Neural progenitor cell (in vitro differentiated cells): ENCODE data around the gene ZNF516.

Experiments used
- CTCF ChIP-seq: fragments of 200-600 bp; sonication (generic); IDR thresholded peaks from 2 replicates; pipeline ENCODE4 v1.5.1; 2017; ENCODE audit warnings: antibody characterized with exemption, mild to moderate bottlenecking
- EZH2 ChIP-seq: fragments of 200-600 bp; sonication (generic); IDR thresholded peaks from 2 replicates; pipeline ENCODE4 v1.6.1; 2017; ENCODE audit warnings: antibody characterized with exemption, mild to moderate bottlenecking, moderate library complexity
- EZH2phosphoT487 ChIP-seq: fragments of 200-600 bp; sonication (generic); IDR thresholded peaks from 2 replicates; pipeline ENCODE4 v1.6.1; 2017; ENCODE audit warnings: antibody characterized with exemption

- no peak for TF ChIP-seq EZH2
- TF ChIP-seq CTCF = no peak
- TF ChIP-seq EZH2phosphoT487 = no peak
These were observed 34.6 kb downstream of the ZNF516 start for GRCh38 chr18:76460482-76460881.
